Kidney (tissue), 14 donors: ENCODE results near the gene STON1. TPM values are rescaled to one million over a fixed set of nuclear protein-coding genes. Genes with fewer than 3 reads are reported as not detected.
A peak's percentile ranks its signal among the peaks of the same experiment; 100 is the strongest.

Experiments
- DNase-seq, 5 donors: peaks; one replicate each; pipeline ENCODE4 v3.0.0-alpha.2; 2013 to 2020
- FAIRE-seq: peaks from 2 replicates; lab custom pipeline; 2012; peaks lifted over from hg19 to GRCh38; lab: Jason Lieb, UNC
- H3K27ac ChIP-seq, 2 donors: one replicate each; pipeline ENCODE4 v1.7.0; 2013; ENCODE audit warnings: low read depth in 2 of 2, low read length in 2 of 2, inconsistent platforms in 1 of 2
- H3K27me3 ChIP-seq: one replicate; pipeline ENCODE4 v1.7.1; 2013; ENCODE audit warnings: low read length, inconsistent platforms; ENCODE audit not compliant: control insufficient read depth, insufficient read depth
- H3K36me3 ChIP-seq, 3 donors: one replicate each; pipeline versions ENCODE4 v1.7.0 to v1.7.1; 2013; ENCODE audit warnings: low read length in 3 of 3, control low read depth in 1 of 3, inconsistent platforms in 1 of 3; ENCODE audit not compliant: insufficient read depth in 3 of 3, control insufficient read depth in 2 of 3
- H3K4me1 ChIP-seq, 3 donors: one replicate each; pipeline versions ENCODE4 v1.7.0 to v1.7.1; 2013; ENCODE audit warnings: low read length in 3 of 3, inconsistent platforms in 1 of 3, low read depth in 1 of 3; ENCODE audit not compliant: control insufficient read depth in 2 of 3, insufficient read depth in 2 of 3
- H3K4me3 ChIP-seq, 3 donors: one replicate each; pipeline versions ENCODE4 v1.7.0 to v1.8.1; 2013; ENCODE audit warnings: low read length in 3 of 3, control low read depth in 1 of 3, inconsistent platforms in 1 of 3
- H3K9ac ChIP-seq, 3 donors: one replicate each; pipeline versions ENCODE4 v1.7.0 to v1.7.1; 2013; ENCODE audit warnings: low read length in 3 of 3, control low read depth in 1 of 3, inconsistent platforms in 1 of 3
- H3K9me3 ChIP-seq, 3 donors: one replicate each; pipeline versions ENCODE4 v1.7.0 to v1.7.1; 2013; ENCODE audit warnings: low read length in 3 of 3, control low read depth in 1 of 3, inconsistent platforms in 1 of 3; ENCODE audit not compliant: control insufficient read depth in 2 of 3, insufficient read depth in 1 of 3
- intact Hi-C: fragments of 100-400 bp; cut with DNase I; formaldehyde crosslinking; loops from one replicate; pipeline ENCODE4 v1.11.1; 2022
- polyA plus RNA-seq: library from polyadenylated mRNA; stranded (reverse); fragments of 350-450 nt; fragmentation: Illumina TruSeq; extraction: RNeasy Lipid Tissue Mini Kit (QIAGEN cat#74804); gene quantifications from one replicate; pipeline ENCODE4 v1.2.3, GENCODE V29; 2014; ENCODE audit warnings: low read depth, low replicate concordance; ENCODE audit not compliant: insufficient read depth
- total RNA-seq: library from RNA; stranded (reverse); fragmentation: NEBNext Ultra II Directional; extraction: Animal tissue kit (Norgen Biotek cat#: 25700); gene quantifications from one replicate; pipeline ENCODE4 v1.2.1, GENCODE V29; 2021
- TF ChIP-seq, protein P1 (sequence below): IDR thresholded peaks from 3 replicates; pipeline ENCODE4 v1.5.1; 2012; ENCODE audit warnings: mild to moderate bottlenecking, moderate library complexity, borderline replicate concordance; ENCODE audit not compliant: insufficient read depth; ENCODE audit errors: extremely low read depth
- donor health status: control.
- donor health status: control.
- donor health status: control.
- donor health status: control.
- donor health status: control.
- donor health status: DM: yes; HTN: yes; CAD: no.
- donor health status: Normal renal cell carcinoma (clear cell type).

STON1 gene
- total and polyA plus RNA-seq, 2 donors from 2014 or later: 5.8 to 15.7 TPM

DNA sequence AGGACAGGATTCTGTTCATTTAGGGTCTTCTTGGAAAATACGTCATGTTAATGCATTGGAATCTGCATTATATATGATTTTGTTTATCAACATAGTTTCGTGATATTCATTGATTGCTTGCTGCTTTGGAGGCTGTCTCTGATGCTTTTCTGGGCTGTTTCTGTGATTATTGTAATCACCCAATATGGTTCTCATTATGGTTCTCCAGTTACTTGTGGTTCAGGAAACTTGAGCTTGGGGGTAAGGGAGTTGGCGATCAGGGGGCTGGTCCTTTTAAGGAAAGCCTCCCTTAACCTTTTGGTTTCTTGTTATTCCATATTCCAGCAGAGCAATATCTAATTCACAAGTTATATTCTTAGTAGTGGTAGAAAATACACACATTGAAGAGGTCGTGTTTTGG is 17.4 kb upstream of the STON1 start:
- Histone ChIP-seq H3K9ac (no peak overlapping the region), H3K9me3 (no peaks in the 10 kb centered on the region), H3K27me3 (no peaks in the 10 kb centered on the region), H3K27ac (no peak overlapping the region), H3K4me3 (no peak overlapping the region), H3K4me1 (peaks cover 0 to 9% (median 3%) of the 10 kb centered on the region in 3 donors), H3K36me3 (peaks cover 0 to 25% (median 22%) of the 10 kb centered on the region in 3 donors)
- TF ChIP-seq, protein P1, sequence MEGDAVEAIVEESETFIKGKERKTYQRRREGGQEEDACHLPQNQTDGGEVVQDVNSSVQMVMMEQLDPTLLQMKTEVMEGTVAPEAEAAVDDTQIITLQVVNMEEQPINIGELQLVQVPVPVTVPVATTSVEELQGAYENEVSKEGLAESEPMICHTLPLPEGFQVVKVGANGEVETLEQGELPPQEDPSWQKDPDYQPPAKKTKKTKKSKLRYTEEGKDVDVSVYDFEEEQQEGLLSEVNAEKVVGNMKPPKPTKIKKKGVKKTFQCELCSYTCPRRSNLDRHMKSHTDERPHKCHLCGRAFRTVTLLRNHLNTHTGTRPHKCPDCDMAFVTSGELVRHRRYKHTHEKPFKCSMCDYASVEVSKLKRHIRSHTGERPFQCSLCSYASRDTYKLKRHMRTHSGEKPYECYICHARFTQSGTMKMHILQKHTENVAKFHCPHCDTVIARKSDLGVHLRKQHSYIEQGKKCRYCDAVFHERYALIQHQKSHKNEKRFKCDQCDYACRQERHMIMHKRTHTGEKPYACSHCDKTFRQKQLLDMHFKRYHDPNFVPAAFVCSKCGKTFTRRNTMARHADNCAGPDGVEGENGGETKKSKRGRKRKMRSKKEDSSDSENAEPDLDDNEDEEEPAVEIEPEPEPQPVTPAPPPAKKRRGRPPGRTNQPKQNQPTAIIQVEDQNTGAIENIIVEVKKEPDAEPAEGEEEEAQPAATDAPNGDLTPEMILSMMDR: no peak
- intact Hi-C loops: no loop called here
- DNase-seq: no peak
- FAIRE-seq: no peak

DNA sequence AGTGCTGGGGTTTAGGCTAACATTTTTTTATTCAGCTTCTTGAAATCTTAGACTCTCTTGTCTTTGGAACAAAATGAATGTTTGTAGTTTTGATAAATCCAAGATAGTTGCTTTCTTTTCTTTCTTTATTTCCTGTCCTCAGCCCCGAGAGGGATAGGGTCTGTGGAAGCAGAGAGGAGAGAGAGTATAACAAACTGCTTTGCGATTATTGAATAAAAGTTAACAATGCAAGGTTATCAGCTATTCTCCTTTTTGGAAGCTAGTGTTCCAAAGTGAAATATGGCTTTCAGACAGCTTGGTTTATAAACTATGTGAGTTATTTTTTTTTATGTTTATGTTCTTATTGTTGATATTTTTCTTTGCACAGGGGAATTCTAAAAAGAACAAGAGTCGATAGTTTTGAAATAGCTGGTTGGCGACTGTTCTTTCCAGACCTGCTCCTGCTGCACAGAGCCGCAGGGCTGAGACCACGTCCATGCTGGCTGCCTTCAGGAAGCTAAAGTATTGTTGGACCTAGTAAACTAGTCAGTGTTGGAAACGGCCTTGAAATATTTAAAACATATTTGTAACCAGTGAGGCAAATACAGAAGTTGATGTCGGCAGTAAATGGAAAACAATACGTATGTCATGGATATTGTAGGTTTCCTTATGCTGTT is 15.5 kb upstream of the STON1 start:
- no peak overlapping the region for H3K9ac ChIP-seq
- H3K4me1 ChIP-seq: peaks cover 0 to 4% (median 0%) of the 10 kb centered on the region in 3 donors
- H3K27me3 ChIP-seq: no peaks in the 10 kb centered on the region
- peak in 1 of 5 donors; percentile 65 for DNase-seq
- no peak for FAIRE-seq
- no peak overlapping the region for H3K27ac ChIP-seq
- intact Hi-C loops: no loop called here
- no peaks in the 10 kb centered on the region for H3K9me3 ChIP-seq
- TF ChIP-seq, protein P1: no peak
- peaks cover 0 to 34% (median 21%) of the 10 kb centered on the region in 3 donors for H3K36me3 ChIP-seq
- no peak overlapping the region for H3K4me3 ChIP-seq

DNA sequence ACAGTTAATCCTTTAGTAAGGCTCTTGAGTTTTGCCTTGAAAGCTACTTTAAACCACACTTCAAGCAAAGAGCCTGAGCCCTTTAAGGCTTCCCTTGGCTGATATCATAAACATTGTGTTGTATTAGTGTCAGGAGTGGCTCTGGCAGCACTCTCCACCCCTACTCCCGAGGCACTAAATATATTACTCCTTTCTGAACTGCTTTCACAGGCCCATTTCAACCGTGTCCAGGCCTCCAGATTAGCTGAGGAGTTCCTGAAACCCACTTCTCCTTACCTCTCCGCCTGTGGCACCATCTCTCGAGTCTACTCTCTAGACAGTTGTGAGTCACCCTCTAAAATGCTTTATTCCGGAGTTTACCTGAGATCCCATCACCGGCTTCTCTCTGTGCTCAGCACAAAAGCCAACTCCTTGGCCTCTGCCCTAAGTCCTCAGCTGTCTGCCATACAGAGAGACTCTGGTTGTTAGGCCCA is 14.4 kb upstream of the STON1 start:
- TF ChIP-seq, protein P1: no peak
- Histone ChIP-seq H3K9me3 (no peaks in the 10 kb centered on the region), H3K9ac (no peak overlapping the region), H3K27ac (no peak overlapping the region), H3K36me3 (peaks cover 0 to 34% (median 17%) of the 10 kb centered on the region in 3 donors), H3K27me3 (no peaks in the 10 kb centered on the region), H3K4me1 (no peaks in the 10 kb centered on the region), H3K4me3 (no peak overlapping the region)
- DNase-seq (no peak), FAIRE-seq (no peak)
- intact Hi-C loops: no loop called here
